ENCODE measurements around the gene GPR161. TPM values are rescaled to one million over a fixed set of nuclear protein-coding genes. Genes with fewer than 3 reads are reported as not detected.

Gene GPR161
- total and polyA plus RNA-seq, 2 experiments from 2014 or later = 11.8 to 14.2 TPM

DNA sequence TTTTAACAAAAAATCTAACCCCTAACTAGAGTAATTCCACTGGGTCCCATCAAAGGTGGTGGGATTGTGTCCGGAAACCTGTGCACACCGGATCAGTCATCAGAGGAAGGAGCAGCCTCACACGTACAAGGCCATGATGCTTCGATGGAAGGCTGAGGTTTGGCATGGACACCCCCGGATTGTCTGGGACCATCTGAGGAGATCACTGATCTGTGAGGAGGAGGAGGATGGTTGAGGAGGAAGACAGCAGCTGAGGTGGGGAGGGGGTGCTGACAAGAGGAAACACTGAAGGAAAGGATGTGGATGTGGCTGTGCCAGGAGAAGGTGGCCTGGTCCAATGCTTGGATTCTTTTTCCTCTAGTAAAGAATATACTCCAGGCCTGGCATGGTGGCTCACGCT, 41.3 kb downstream of the GPR161 start:
- no peak overlapping the region for H3K4me2 ChIP-seq (ENCODE audit: unreplicated experiment)
- no peak overlapping the region for H3K27ac ChIP-seq
- H3K79me2 ChIP-seq (ENCODE audit: insufficient read depth) = no peaks in the 10 kb centered on the region
- H3K4me1 ChIP-seq (ENCODE audit: insufficient read depth) = no peaks in the 10 kb centered on the region
- no peaks in the 10 kb centered on the region for H3K9me2 ChIP-seq (ENCODE audit: insufficient read depth)
- H3K4me3 ChIP-seq = no peak overlapping the region
- in situ Hi-C loops (cut with MboI) = no loop called here
- H2AFZ ChIP-seq = no peak overlapping the region
- no peaks in the 10 kb centered on the region for H3F3A ChIP-seq (ENCODE audit: insufficient read depth)
- DNase-seq = no peak
- no peaks in the 10 kb centered on the region for H3K36me3 ChIP-seq (ENCODE audit: low read depth)
- WGBS, 2 experiments (ENCODE audit: low coverage in 1 of 2, low lambda C conversion rate in 2 of 2, missing lambda C conversion rate in 2 of 2) = 96 to 98% methylated on average over 6 of the region's 6 CpGs
- H4K20me1 ChIP-seq (ENCODE audit: insufficient read depth) = no peaks in the 10 kb centered on the region
- no peaks in the 10 kb centered on the region for H3K9me3 ChIP-seq (ENCODE audit: low read depth)
- H3K9ac ChIP-seq = no peak overlapping the region
- no peak for TF ChIP-seq EZH2phosphoT487 (IDR thresholded peaks at IDR 0.05; ENCODE audit: insufficient read depth, low read depth)
- no peaks in the 10 kb centered on the region for H3K27me3 ChIP-seq (replicated peaks; ENCODE audit: insufficient read depth)

DNA sequence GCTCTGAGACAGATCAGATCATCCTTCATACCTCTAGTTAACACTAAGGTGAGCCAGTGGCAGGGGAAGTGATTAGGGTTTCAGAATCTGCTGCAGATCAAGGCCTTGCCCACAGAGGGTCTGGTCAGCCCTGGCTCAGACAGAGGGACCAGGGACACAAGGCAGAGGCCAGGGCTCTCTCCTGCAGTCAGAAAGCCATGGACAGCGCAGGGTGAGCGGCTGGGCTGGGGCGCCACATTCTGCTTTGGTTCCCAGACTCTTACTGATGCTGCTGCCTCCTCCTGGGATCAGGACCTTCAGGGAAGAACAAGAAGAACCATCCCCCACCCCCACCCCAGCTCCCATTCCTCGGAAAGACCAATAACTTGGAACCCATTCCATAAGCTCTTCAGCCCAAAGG, 43.1 kb downstream of the GPR161 start:
- Histone ChIP-seq H3K9ac (no peak overlapping the region), H4K20me1 (ENCODE audit: insufficient read depth) (no peaks in the 10 kb centered on the region), H3K4me1 (ENCODE audit: insufficient read depth) (no peaks in the 10 kb centered on the region), H3K79me2 (ENCODE audit: insufficient read depth) (no peaks in the 10 kb centered on the region), H3K9me2 (ENCODE audit: insufficient read depth) (no peaks in the 10 kb centered on the region), H2AFZ (no peak overlapping the region), H3K27me3 (replicated peaks; ENCODE audit: insufficient read depth) (no peaks in the 10 kb centered on the region), H3F3A (ENCODE audit: insufficient read depth) (no peaks in the 10 kb centered on the region), H3K9me3 (ENCODE audit: low read depth) (no peaks in the 10 kb centered on the region), H3K4me2 (ENCODE audit: unreplicated experiment) (no peak overlapping the region), H3K36me3 (ENCODE audit: low read depth) (no peaks in the 10 kb centered on the region), H3K4me3 (no peak overlapping the region), H3K27ac (no peak overlapping the region)
- in situ Hi-C loops (cut with MboI) = no loop called here
- 98 to 100% methylated on average over 2 to 4 of the region's 4 CpGs for WGBS, 2 experiments (ENCODE audit: low coverage in 1 of 2, low lambda C conversion rate in 2 of 2, missing lambda C conversion rate in 2 of 2)
- TF ChIP-seq EZH2 (IDR thresholded peaks at IDR 0.05; ENCODE audit: insufficient read depth, poor library complexity, severe bottlenecking) = no peak
- TF ChIP-seq EZH2phosphoT487 (IDR thresholded peaks at IDR 0.05; ENCODE audit: insufficient read depth, low read depth) = no peak
- no peak for DNase-seq

DNA sequence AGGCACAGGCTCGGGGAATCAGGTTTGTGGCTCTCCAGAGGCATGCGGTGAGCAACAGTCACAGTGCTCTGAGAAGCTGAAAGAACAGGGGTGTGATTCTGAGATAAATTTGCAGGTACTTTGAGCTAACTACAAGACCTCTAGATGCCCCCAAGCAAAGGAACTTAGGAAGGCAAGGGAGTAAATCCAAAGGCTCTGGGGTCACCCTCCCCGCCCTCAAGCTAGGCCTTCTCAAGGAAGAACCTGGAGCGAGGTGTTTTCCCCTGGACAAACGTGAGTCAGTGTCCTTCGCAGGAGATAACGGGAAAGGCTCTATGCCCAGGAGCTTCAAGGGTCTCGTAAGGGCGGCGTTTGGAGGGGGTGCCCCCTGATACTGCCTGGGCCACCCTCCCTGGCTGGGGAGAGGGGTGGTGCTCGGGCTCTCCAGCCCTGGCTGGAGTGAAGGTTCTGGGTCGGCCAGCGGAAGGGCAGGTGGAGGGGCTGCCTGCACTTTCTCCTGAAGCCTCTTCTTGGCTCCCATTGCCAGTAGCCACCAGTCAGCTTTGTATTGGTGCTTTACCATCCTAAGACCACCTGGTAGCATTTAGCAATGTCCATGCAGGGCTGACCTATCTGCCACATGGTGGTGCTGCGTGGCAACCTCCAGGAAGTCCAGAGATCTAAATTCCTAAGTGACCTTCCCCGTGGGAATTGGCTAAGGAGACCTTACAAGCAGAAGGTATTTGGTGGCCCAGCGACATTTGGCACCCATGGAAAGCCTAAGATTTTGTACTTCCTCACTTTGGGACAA, 44.0 kb downstream of the GPR161 start:
- no peaks in the 10 kb centered on the region for H3K36me3 ChIP-seq (ENCODE audit: low read depth)
- H3K79me2 ChIP-seq (ENCODE audit: insufficient read depth) = no peaks in the 10 kb centered on the region
- no peaks in the 10 kb centered on the region for H3K4me1 ChIP-seq (ENCODE audit: insufficient read depth)
- no peak overlapping the region for H2AFZ ChIP-seq
- no peaks in the 10 kb centered on the region for H3F3A ChIP-seq (ENCODE audit: insufficient read depth)
- H3K4me2 ChIP-seq (ENCODE audit: unreplicated experiment) = no peak overlapping the region
- 95 to 97% methylated on average over 16 of the region's 16 CpGs for WGBS, 2 experiments (ENCODE audit: low coverage in 1 of 2, low lambda C conversion rate in 2 of 2, missing lambda C conversion rate in 2 of 2)
- H3K9ac ChIP-seq = no peak overlapping the region
- H3K9me3 ChIP-seq (ENCODE audit: low read depth) = no peaks in the 10 kb centered on the region
- TF ChIP-seq EZH2 (IDR thresholded peaks at IDR 0.05; ENCODE audit: insufficient read depth, poor library complexity, severe bottlenecking) = no peak
- TF ChIP-seq EZH2phosphoT487 (IDR thresholded peaks at IDR 0.05; ENCODE audit: insufficient read depth, low read depth) = no peak
- no peak for DNase-seq
- no peaks in the 10 kb centered on the region for H3K27me3 ChIP-seq (replicated peaks; ENCODE audit: insufficient read depth)
- H3K27ac ChIP-seq = no peak overlapping the region
- no peaks in the 10 kb centered on the region for H3K9me2 ChIP-seq (ENCODE audit: insufficient read depth)
- H4K20me1 ChIP-seq (ENCODE audit: insufficient read depth) = no peaks in the 10 kb centered on the region
- in situ Hi-C loops (cut with MboI) = no loop called here
- H3K4me3 ChIP-seq = no peak overlapping the region

DNA sequence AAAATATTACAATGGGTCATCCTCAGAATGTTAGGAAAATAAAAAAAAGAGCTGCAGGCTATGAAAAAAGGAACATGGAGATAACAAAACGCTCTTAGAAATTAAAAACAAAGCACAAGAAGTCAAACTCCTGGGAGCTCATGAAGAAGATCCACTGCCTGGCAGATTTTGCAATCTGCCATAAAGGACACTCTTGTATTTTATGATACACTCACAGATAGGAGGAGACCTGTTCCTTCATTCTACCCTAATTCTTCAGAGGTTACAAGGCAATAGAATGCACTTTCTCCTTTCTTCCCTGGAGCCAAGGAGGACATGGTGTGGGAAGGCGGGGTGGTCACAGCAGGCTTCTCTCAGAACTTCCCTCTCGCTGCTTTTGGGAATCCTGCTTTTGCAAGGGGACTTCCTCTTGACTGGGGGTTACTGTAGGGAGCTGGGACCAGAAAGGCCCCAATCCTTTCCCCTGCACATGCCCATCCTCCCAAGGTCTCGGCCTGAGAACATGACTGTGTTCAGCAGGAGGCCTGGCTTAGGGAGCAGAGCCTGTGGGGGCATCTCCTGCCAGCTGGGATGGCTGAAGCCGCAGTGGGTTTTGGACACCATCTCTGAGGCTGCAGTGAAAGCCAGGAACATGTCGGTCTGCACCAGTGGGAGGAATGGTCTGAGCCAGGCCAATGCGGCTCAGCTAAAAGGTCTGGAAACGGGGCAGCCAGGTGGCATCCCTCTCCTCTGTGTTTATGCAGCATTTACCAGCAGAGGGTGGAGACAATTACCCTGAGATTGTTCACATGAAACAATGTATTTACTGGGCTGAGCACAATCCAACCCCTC, 44.8 kb downstream of the GPR161 start:
- Histone ChIP-seq H3K4me1 (ENCODE audit: insufficient read depth) (no peaks in the 10 kb centered on the region), H3K27ac (no peak overlapping the region), H3K9ac (no peak overlapping the region), H3K4me2 (ENCODE audit: unreplicated experiment) (no peak overlapping the region), H4K20me1 (ENCODE audit: insufficient read depth) (no peaks in the 10 kb centered on the region), H3K9me2 (ENCODE audit: insufficient read depth) (no peaks in the 10 kb centered on the region), H3K4me3 (no peak overlapping the region), H3K36me3 (ENCODE audit: low read depth) (no peaks in the 10 kb centered on the region), H2AFZ (no peak overlapping the region), H3K27me3 (replicated peaks; ENCODE audit: insufficient read depth) (no peaks in the 10 kb centered on the region), H3F3A (ENCODE audit: insufficient read depth) (no peaks in the 10 kb centered on the region), H3K79me2 (ENCODE audit: insufficient read depth) (no peaks in the 10 kb centered on the region), H3K9me3 (ENCODE audit: low read depth) (no peaks in the 10 kb centered on the region)
- DNase-seq = no peak
- in situ Hi-C loops (cut with MboI) = no loop called here
- TF ChIP-seq EZH2 (IDR thresholded peaks at IDR 0.05; ENCODE audit: insufficient read depth, poor library complexity, severe bottlenecking) = no peak
- no peak for TF ChIP-seq EZH2phosphoT487 (IDR thresholded peaks at IDR 0.05; ENCODE audit: insufficient read depth, low read depth)
- 85 to 88% methylated on average over 8 of the region's 8 CpGs for WGBS, 2 experiments (ENCODE audit: low coverage in 1 of 2, low lambda C conversion rate in 2 of 2, missing lambda C conversion rate in 2 of 2)
